IPS-NIHi7 (cell line): Measurements from ENCODE around the gene RMDN2.
"Not testable (repeated sequence)": the region's sequence is repeated elsewhere in the genome, so short reads cannot be mapped to it uniquely, and the experiment has no call there.

ENCODE experiments used
- DNase-seq: peaks from one replicate; pipeline ENCODE4 v3.0.0; 2012; ENCODE audit warnings: mixed read lengths; ENCODE audit errors: extremely low spot score

The RMDN2 gene

GRCh38 chr2:37934591-37935513 lies 9.8 kb downstream of the RMDN2 start:
- no peak for DNase-seq

- DNase-seq, result not testable (repeated sequence)
These were observed 12.5 kb downstream of the RMDN2 start for GRCh38 chr2:37937568-37937967.

GRCh38 chr2:37941267-37941666 lies 16.2 kb downstream of the RMDN2 start:
- DNase-seq, result not testable (repeated sequence)

DNA sequence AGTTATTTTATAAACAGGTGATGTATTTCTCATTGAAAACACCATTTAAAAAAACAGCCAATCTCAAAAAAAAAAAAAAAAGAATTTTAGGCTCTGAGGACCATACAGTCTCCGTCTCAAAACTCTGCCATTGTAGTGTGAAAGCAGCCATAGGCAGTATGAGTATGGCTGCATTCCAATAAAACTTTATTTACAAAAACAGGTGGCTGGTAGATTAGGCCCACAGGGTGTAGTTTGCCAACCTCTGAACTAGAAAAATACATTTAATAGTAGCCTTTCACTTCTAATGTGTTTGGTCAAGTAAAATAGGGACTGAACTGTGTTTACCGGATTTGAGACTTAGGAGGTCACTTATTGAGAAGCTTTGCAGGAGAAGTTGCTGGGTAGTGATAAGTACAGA lies 19.2 kb downstream of the RMDN2 start:
- no peak for DNase-seq

DNA sequence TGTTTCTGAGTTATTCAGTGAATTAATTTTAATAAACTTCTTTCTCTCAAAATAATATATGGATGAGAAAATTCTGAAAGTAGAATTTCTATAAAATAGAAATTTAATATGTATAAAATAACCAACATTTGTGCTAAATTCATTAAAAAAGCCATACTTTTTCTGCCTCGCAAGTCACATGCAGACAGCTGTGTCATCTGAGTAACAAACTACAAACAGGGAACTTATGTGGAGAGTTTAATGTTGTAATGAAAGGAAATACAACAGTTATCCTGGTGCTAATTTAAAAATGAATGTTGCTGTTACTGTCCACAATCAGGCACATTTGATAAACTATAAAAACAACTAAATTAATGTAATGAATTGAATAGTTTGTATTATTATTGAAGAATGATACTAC lies 22.2 kb downstream of the RMDN2 start:
- no peak for DNase-seq

DNA sequence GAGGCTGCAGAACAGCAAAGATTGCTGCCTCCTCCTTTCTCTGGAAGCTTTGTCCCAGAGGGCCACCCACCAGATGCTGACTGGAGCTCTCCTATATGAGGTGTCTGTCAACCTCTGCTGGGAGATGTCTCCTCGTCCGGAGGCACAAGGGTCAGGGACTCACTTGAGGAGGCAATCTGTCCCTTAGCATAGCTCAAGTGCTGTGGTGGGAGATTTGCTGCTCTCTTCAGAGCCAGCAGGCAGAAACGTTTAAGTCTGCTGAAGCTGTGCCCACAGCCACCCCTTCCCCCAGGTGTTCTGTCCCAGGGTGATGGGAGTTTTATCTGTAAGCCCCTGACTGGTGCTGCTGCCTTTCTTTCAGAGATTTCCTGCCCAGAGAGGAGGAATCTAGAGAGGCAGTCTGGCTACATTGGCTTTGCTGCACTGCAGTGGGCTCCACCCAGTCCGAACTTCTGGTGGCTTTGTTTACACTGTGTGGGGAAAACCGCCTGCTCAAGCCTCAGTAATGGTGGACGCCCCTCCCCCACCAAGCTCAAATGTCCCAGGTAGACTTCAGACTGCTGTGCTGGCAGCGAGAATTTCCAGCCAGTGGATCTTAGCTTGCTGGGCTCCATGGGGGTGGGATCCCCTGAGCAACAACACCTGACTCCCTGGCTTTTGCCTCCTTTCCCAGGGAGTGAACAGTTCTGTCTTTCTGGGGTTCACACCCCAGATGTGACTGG lies 37.1 kb downstream of the RMDN2 start:
- not testable (repeated sequence) for DNase-seq

DNA sequence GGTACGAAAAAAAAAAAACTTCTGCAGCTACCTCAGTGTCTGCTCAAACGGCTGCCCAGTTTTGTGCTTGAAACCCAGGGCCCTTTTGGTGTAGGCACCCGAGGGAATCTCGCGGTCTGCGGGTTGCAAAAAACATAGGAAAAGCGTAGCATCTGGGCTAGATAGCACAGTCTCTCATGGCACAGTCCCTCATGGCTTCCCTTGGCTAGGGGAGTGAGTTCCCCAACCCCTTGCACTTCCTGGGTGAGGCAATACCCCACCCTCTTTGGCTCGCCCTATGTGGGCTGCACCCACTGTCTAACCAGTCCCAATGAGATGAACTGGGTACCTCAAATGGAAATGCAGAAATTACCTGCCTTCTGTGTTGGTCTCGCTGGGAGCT lies 37.6 kb downstream of the RMDN2 start:
- DNase-seq, result not testable (repeated sequence)

DNA sequence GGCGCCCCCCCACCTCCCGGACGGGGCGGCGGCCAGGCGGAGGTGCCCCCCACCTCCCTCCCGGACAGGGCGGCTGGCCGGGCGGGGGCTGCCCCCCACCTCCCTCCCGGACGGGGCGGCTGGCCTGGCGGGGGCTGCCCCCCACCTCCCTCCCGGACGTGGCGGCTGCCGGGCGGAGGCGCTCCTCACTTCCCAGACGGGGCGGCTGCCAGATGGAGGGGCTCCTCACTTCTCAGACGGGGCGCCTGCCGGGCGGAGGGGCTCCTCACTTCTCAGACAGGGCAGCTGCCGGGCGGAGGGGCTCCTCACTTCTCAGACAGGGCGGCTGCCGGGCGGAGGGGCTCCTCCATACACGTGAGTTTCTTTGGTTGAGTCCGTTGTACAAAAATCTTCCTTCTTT lies 38.8 kb downstream of the RMDN2 start:
- DNase-seq, result not testable (repeated sequence)

GRCh38 chr2:37966326-37966725 lies 41.2 kb downstream of the RMDN2 start:
- no peak for DNase-seq

GRCh38 chr2:37969731-37970130 lies 44.6 kb downstream of the RMDN2 start:
- no peak for DNase-seq

- DNase-seq, result no peak
These were observed 46.9 kb downstream of the RMDN2 start for GRCh38 chr2:37971971-37972370.

DNA sequence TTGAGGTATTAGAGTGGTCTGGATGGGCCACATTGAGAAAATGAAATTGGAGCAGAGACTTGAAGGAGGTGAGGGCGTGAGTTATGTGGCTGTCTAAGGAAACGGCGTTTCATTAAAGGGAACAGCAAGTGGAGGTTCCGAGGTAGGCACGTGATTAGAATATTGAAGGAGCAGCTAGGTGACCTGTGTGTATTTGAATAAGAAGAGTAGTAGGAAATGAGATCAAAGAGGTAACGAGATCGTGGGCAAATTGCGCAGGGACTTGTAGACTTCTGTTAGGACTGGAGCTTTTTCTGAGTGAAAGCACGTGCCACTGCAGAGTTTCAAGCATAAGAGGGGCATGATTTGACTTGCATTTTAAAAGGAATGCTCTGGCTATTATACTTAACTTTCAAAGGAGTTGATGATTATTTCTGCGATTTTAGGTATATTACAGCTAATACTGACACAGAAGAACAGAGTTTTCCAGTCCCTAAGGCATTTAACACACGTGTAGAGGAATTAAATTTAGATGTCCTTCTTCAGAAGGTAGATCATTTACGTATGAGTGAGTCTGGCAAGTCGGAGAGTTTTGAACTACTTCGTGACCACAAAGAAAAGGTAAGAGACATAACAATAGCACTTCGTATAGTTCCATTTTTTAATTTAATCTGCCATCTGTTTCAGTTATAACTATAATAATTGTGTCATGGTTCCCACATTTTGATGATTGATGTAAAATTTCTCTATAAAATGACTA lies 48.7 kb downstream of the RMDN2 start:
- no peak for DNase-seq

GRCh38 chr2:37975808-37976207 lies 50.7 kb downstream of the RMDN2 start:
- no peak for DNase-seq

DNA sequence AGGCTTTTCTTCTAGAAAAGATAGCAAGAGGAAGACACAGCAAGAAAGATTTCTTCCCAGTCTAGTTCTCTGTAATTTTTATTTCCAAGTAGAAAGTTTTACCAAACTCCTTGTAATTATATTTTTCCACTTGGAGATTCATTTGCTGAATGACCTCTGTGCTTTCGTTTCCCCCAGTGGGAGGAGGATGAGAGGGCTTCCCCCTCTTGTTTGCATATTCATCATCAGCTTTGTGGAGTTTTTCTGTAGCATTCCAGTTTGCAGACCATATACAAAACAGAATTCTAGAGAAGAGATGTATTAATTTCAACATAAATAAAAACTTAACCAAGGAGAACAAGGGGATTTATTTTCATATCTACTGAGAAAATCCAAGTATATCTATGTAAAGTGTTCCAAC lies 51.3 kb downstream of the RMDN2 start:
- DNase-seq, result no peak

DNA sequence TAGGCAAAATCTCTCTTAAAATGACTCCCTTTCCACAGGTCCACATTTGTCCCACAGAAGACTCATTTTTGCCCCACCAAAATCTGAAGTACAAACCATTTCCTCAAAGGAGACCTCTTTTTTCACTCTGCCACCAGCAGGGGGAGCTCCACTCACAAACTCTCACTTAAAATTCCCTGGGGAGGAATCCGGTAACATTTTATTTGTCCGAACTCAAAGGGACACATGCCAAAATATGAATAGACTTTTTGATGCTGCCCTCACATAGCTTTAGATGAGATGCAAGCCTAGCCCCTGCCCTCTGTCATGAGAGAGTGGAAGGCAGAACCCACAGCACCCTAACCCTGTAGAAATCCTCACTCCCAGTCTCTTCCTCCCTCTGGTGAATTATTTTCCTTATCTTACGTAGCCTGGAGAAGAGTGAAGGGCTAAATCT lies 57.1 kb downstream of the RMDN2 start:
- peak; percentile 40 for DNase-seq

DNA sequence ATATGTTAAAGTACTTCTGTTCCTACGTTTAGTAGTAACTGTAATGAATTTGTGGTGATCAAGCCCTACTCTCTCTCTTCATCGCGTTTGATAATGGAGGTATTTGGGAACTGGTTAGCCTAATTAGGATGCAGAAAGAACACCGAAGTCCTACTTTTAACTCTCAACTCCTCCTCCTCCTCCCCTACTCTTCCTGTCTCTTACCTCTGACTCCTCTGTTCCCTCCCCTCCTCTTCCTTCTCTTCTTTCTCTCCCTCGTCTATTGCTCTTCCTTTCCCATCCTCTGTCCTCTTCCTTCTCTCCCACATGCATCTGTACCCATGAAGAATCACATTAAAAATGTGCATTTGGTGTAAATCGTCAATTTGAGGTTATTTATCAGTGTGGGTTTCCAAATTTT lies 57.8 kb downstream of the RMDN2 start:
- no peak for DNase-seq

DNA sequence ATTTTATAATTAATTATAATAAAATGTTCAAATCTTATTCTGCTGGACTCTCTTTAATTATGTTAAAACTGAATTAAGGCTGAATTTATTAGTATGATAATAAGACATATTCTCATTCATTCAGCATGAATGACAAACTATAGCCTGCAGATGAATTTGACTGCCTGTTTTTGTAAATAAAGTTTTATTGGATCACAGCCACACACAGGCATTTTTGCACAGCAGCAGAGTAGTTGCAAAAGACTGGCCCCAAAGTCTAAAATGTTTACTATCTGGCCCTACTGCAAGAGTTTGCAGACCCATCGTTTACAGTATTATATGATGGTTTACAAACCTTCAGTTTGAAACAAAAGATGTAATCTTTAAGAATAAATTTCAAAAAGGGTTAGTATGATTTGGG lies 58.6 kb downstream of the RMDN2 start:
- DNase-seq, result no peak

DNA sequence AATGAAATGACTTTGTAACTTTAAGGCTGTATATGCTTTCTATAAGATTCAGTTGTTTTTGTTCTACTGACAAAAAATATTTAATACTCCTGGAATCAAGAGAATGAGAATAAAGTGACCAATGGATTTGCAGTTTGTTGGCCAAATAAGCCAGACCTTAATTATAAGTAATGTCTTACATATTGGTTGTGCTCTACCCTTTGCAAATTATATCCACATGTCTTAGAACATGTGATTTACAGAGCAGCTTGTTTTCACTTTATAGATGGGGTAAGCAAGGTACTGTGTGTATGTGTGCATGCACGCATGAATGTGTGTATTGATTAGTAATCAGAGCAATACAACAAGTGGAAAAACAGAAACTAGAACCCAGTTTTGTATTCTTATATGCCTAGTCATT lies 59.1 kb downstream of the RMDN2 start:
- DNase-seq, result no peak

DNA sequence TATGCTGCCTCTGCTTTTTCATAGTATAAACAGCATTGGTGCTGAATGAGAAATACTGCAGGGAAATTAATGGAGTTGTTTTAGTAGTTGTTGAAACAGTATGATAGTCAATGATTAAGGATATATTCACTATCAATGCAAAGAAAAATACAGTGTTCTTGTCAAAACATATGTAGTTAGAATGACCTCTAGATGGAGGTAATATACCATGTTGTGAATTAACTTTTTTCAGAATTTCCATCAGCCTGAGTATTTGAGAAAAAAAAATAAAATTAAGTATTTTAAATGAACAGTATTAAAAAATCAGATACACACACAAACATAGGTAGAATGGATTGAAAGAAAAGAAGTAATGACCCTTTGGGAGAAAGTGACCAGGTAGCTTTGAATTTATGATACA lies 59.5 kb downstream of the RMDN2 start:
- DNase-seq, result no peak

GRCh38 chr2:37985333-37985732 lies 60.2 kb downstream of the RMDN2 start:
- DNase-seq, result no peak

- no peak for DNase-seq
These were observed 62.1 kb downstream of the RMDN2 start for GRCh38 chr2:37987098-37987775.

GRCh38 chr2:37992601-37993000 lies 67.5 kb downstream of the RMDN2 start:
- no peak for DNase-seq
